H1 (cell line): ENCODE data around the gene CDH20. TPM values are rescaled to one million over a fixed set of nuclear protein-coding genes. Genes with fewer than 3 reads are reported as not detected.

ENCODE experiments used
- CTCF ChIA-PET: fragments of 300-600 bp; sonication (Branson Sonifier 250); formaldehyde crosslinking; loops from one replicate; lab custom pipeline; 2021; ENCODE audit not compliant: partially characterized antibody; lab: Charles Lee
- POLR2A ChIA-PET: fragments of 300-600 bp; sonication (Branson Sonifier 250); formaldehyde crosslinking; loops from one replicate; lab custom pipeline; 2021; ENCODE audit warnings: inconsistent platforms; ENCODE audit not compliant: partially characterized antibody; lab: Charles Lee
- DNase-seq, 2 experiments: peaks; one replicate each; pipeline versions ENCODE4 v3.0.0 to v3.0.0-alpha.2; 2010 to 2022; ENCODE audit warnings: low spot score in 2 of 2, low read depth in 1 of 2, mixed read lengths in 1 of 2
- FAIRE-seq: peaks from 2 replicates; lab custom pipeline; 2011; peaks lifted over from hg19 to GRCh38; lab: Jason Lieb, UNC
- H2AFZ ChIP-seq: 2 replicates; pipeline ENCODE4 v1.8.1; 2012; ENCODE audit warnings: low read length, inconsistent platforms
- H2AK5ac ChIP-seq: 2 replicates; pipeline ENCODE4 v1.6.1; 2013; ENCODE audit warnings: low read depth, low read length
- H2BK120ac ChIP-seq: replicated peaks from 2 replicates; pipeline ENCODE3; 2013; ENCODE audit warnings: low read depth, low read length, inconsistent platforms
- H2BK12ac ChIP-seq: 2 replicates; pipeline ENCODE4 v1.6.1; 2013; ENCODE audit warnings: low read depth, low read length
- H2BK15ac ChIP-seq: 2 replicates; pipeline ENCODE4 v1.6.1; 2013; ENCODE audit warnings: low read length
- H2BK20ac ChIP-seq: 2 replicates; pipeline ENCODE4 v1.6.1; 2013; ENCODE audit warnings: low read length
- H2BK5ac ChIP-seq: 2 replicates; pipeline ENCODE4 v1.6.1; 2013; ENCODE audit warnings: low read depth, low read length
- H3K14ac ChIP-seq: 2 replicates; pipeline ENCODE4 v1.6.1; 2013; ENCODE audit warnings: inconsistent platforms; ENCODE audit not compliant: insufficient read length
- H3K18ac ChIP-seq: 2 replicates; pipeline ENCODE4 v1.6.1; 2013; ENCODE audit warnings: low read length; ENCODE audit errors: extremely low read depth
- H3K23ac ChIP-seq: 2 replicates; pipeline ENCODE4 v1.6.1; 2013; ENCODE audit warnings: inconsistent platforms; ENCODE audit not compliant: insufficient read length
- H3K23me2 ChIP-seq: 2 replicates; pipeline ENCODE4 v1.6.1; 2013; ENCODE audit warnings: low read depth, low read length
- H3K27ac ChIP-seq: 2 replicates; pipeline ENCODE4 v1.6.1; 2011; ENCODE audit warnings: low read depth, low read length, inconsistent platforms
- H3K27me3 ChIP-seq, 4 experiments: replicated peaks in 1 of 4; 1 replicate in 1 of 4; 2 replicates in 3 of 4; pipeline versions ENCODE4 v1.6.1 to v1.8.1; 2011 to 2013; ENCODE audit warnings: low read length in 3 of 4, mild to moderate bottlenecking in 3 of 4, inconsistent platforms in 2 of 4, mixed read lengths in 2 of 4, moderate library complexity in 1 of 4; ENCODE audit not compliant: control insufficient read depth in 3 of 4, insufficient read depth in 3 of 4; ENCODE audit errors: extremely low read depth in 1 of 4
- H3K36me3 ChIP-seq, 4 experiments: 2 replicates each; pipeline versions ENCODE4 v1.6.1 to v1.8.1; 2011 to 2013; ENCODE audit warnings: mild to moderate bottlenecking in 4 of 4, low read length in 3 of 4, moderate library complexity in 2 of 4, control low read depth in 1 of 4, inconsistent platforms in 1 of 4; ENCODE audit not compliant: insufficient read depth in 4 of 4, control insufficient read depth in 2 of 4
- H3K4ac ChIP-seq: replicated peaks from 2 replicates; pipeline ENCODE3; 2013; ENCODE audit warnings: low read length, low read depth, mixed read lengths, inconsistent platforms; ENCODE audit not compliant: insufficient read length
- H3K4me1 ChIP-seq, 4 experiments: replicated peaks in 1 of 4; 1 replicate in 1 of 4; 2 replicates in 3 of 4; pipeline versions ENCODE4 v1.6.1 to v1.8.1; 2011 to 2013; ENCODE audit warnings: low read length in 3 of 4, inconsistent platforms in 2 of 4, mixed read lengths in 1 of 4; ENCODE audit not compliant: insufficient read depth in 4 of 4, control insufficient read depth in 3 of 4
- H3K4me2 ChIP-seq, 2 experiments: 2 replicates each; pipeline versions ENCODE4 v1.6.1 to v1.8.1; 2011 to 2013; ENCODE audit warnings: low read depth in 2 of 2, low read length in 2 of 2, control low read depth in 1 of 2, inconsistent platforms in 1 of 2, mild to moderate bottlenecking in 1 of 2; ENCODE audit not compliant: insufficient read depth in 1 of 2
- H3K4me3 ChIP-seq, 4 experiments: fragments of 200-600, 300-600 bp in 1 of 4; sonication (generic), shearing (Covaris generic), sonication (Bioruptor Twin) in 1 of 4; 2 replicates each; pipeline versions ENCODE4 v1.5.1 to v1.8.1; 2011 to 2016; ENCODE audit warnings: low read length in 4 of 4, low read depth in 3 of 4, control low read depth in 2 of 4, inconsistent platforms in 2 of 4, mild to moderate bottlenecking in 2 of 4, mixed read lengths in 1 of 4, moderate library complexity in 1 of 4; ENCODE audit not compliant: insufficient read depth in 2 of 4; ENCODE audit errors: extremely low read depth in 1 of 4
- H3K56ac ChIP-seq: replicated peaks from 2 replicates; pipeline ENCODE3; 2013; ENCODE audit warnings: low read depth, mild to moderate bottlenecking, mixed read lengths, low read length, inconsistent platforms; ENCODE audit not compliant: insufficient read length
- H3K79me1 ChIP-seq: 2 replicates; pipeline ENCODE4 v1.6.1; 2013; ENCODE audit warnings: low read depth, low read length, control low read depth
- H3K79me2 ChIP-seq, 2 experiments: 2 replicates each; pipeline versions ENCODE4 v1.6.1 to v1.8.1; 2012 to 2013; ENCODE audit warnings: low read length in 2 of 2, mild to moderate bottlenecking in 2 of 2, inconsistent platforms in 1 of 2; ENCODE audit not compliant: insufficient read depth in 2 of 2, control insufficient read depth in 1 of 2
- H3K9ac ChIP-seq, 4 experiments: replicated peaks in 1 of 4; 1 replicate in 1 of 4; 2 replicates in 3 of 4; pipeline versions ENCODE4 v1.6.1 to v1.8.1; 2011 to 2013; ENCODE audit warnings: low read depth in 3 of 4, low read length in 3 of 4, control low read depth in 2 of 4, mild to moderate bottlenecking in 2 of 4, moderate library complexity in 2 of 4, inconsistent platforms in 1 of 4; ENCODE audit errors: extremely low read depth in 1 of 4
- H3K9me3 ChIP-seq, 2 experiments: 2 replicates each; pipeline versions ENCODE4 v1.6.1 to v1.8.1; 2012 to 2013; ENCODE audit warnings: mild to moderate bottlenecking in 2 of 2, moderate library complexity in 2 of 2, control low read depth in 1 of 2, inconsistent platforms in 1 of 2, low read depth in 1 of 2, low read length in 1 of 2, mixed read lengths in 1 of 2; ENCODE audit not compliant: insufficient read depth in 2 of 2
- H4K20me1 ChIP-seq, 2 experiments: replicated peaks in 1 of 2; 2 replicates each; pipeline versions ENCODE3 to v1.8.1; 2011 to 2013; ENCODE audit warnings: inconsistent platforms in 2 of 2, low read length in 2 of 2, mild to moderate bottlenecking in 1 of 2; ENCODE audit not compliant: insufficient read depth in 2 of 2, control insufficient read depth in 1 of 2
- H4K5ac ChIP-seq: 2 replicates; pipeline ENCODE4 v1.6.1; 2013; ENCODE audit warnings: low read length, low read depth, mixed read lengths, inconsistent platforms; ENCODE audit not compliant: insufficient read length
- H4K8ac ChIP-seq: 2 replicates; pipeline ENCODE4 v1.8.0; 2013; ENCODE audit warnings: mild to moderate bottlenecking, moderate library complexity, low read length, inconsistent platforms; ENCODE audit not compliant: insufficient read depth; ENCODE audit errors: extremely low read depth
- H4K91ac ChIP-seq: replicated peaks from 2 replicates; pipeline ENCODE3; 2013; ENCODE audit warnings: low read length, mixed read lengths, inconsistent platforms; ENCODE audit not compliant: insufficient read length
- ATF2 ChIP-seq: IDR thresholded peaks from 2 replicates; pipeline ENCODE4 v1.6.1; 2012; ENCODE audit warnings: low read length, inconsistent platforms
- EP300 ChIP-seq, 2 experiments: IDR thresholded peaks; 1 replicate in 1 of 2; 2 replicates in 1 of 2; pipeline ENCODE4 v1.6.1; 2011 to 2012; ENCODE audit warnings: low read depth in 2 of 2, low read length in 2 of 2, mild to moderate bottlenecking in 2 of 2, borderline replicate concordance in 1 of 2, inconsistent platforms in 1 of 2, moderate library complexity in 1 of 2
- MAX ChIP-seq: IDR thresholded peaks from 2 replicates; pipeline ENCODE4 v1.6.1; 2012; ENCODE audit warnings: inconsistent platforms
- POLR2A ChIP-seq, 2 experiments: IDR thresholded peaks; 1 replicate in 1 of 2; 2 replicates in 1 of 2; pipeline ENCODE4 v1.6.1; 2011; ENCODE audit warnings: low read depth in 2 of 2, low read length in 2 of 2, mild to moderate bottlenecking in 2 of 2; ENCODE audit errors: control extremely low read depth in 1 of 2
- POU5F1 ChIP-seq: IDR thresholded peaks from 2 replicates; pipeline ENCODE4 v1.6.1; 2011; ENCODE audit warnings: low read depth, mild to moderate bottlenecking, low read length, moderate library complexity
- SIN3A ChIP-seq, 2 experiments: IDR thresholded peaks in 1 of 2; conservative IDR thresholded peaks in 1 of 2; 2 replicates each; pipeline ENCODE4 v1.6.1; 2011 to 2012; ENCODE audit warnings: low read length in 2 of 2, improper control_type of control experiment in 1 of 2, low read depth in 1 of 2, mild to moderate bottlenecking in 1 of 2
- WGBS, 2 experiments: shearing (Covaris generic) in 1 of 2; methylation state at CpG; one replicate each; pipeline versions ENCODE4 v1.1.6 to v1.1.7; 2013 to 2015; ENCODE audit warnings: low lambda C conversion rate in 2 of 2, mixed read lengths in 2 of 2, inconsistent platforms in 1 of 2, low coverage in 1 of 2, missing lambda C conversion rate in 1 of 2; ENCODE audit not compliant: insufficient replicate concordance in 2 of 2, insufficient coverage in 1 of 2, insufficient read length in 1 of 2; ENCODE audit errors: extremely low coverage in 1 of 2, missing lambda C conversion rate in 1 of 2; 5-methylcytosine and 5-hydroxymethylcytosine counted together
- polyA plus RNA-seq, 7 experiments: library from polyadenylated mRNA; depleted of rRNA in 3 of 7; stranded (reverse) in 5 of 7; unstranded in 2 of 7; fragments of >200 nt in 5 of 7; fragments of 200-250 nt in 2 of 7; gene quantifications; 1 replicate in 5 of 7; 2 replicates in 1 of 7; 4 replicates in 1 of 7; pipeline versions ENCODE4 v1.2.1 to v1.2.3, GENCODE V29; 2011 to 2013; ENCODE audit warnings: missing spikeins in 2 of 7, mixed read lengths in 2 of 7
- total RNA-seq: library from RNA; stranded (reverse); fragmentation: NEBNext Ultra II Directional; extraction: Animal tissue kit (Norgen Biotek cat#: 25700); gene quantifications from 2 replicates; pipeline ENCODE4 v1.2.1, GENCODE V29; 2021

The CDH20 gene
- total and polyA plus RNA-seq, 2 of the 8 experiments (the other 6 are each of a cell fraction or from before 2014, with no cell fraction given), result 0.07 to 0.12 TPM

- no peak overlapping the region for H3K9ac ChIP-seq
- DNase-seq (no peak), FAIRE-seq (no peak)
- H3K27ac ChIP-seq, result no peak overlapping the region
- no peak overlapping the region for H4K5ac ChIP-seq
- peak overlapping the region; percentile 90 for H2AFZ ChIP-seq
- H3K23me2 ChIP-seq, result no peaks in the 10 kb centered on the region
- H3K9me3 ChIP-seq, result no peaks in the 10 kb centered on the region
- H2BK20ac ChIP-seq, result no peak overlapping the region
- peaks cover 0 to 10% (median 3%) of the 10 kb centered on the region in 4 experiments; a peak in 3 of 7 replicates for H3K4me1 ChIP-seq
- 78% methylated on average over 16 of the region's 18 CpGs; no CpG with 5 or more reads in 1 of the 2 experiments for WGBS, 2 experiments
- H3K79me1 ChIP-seq, result no peaks in the 10 kb centered on the region
- peak overlapping the region; percentile 42 to 58; a peak in 2 of 4 replicates for H3K4me2 ChIP-seq
- H2BK12ac ChIP-seq, result no peak overlapping the region; the same call in 1 of the 2 replicates
- ChIA-PET POLR2A (no interaction called here), CTCF (interaction anchor here (0.6 to 16.8 kb wide), 2 partner anchors 77 to 173 kb away, joined by 3 to 266 read pairs; no protein-coding TSS in a partner anchor)
- H2BK15ac ChIP-seq, result peak overlapping the region; percentile 89; the same call in 1 of the 2 replicates
- H3K56ac ChIP-seq, result no peak overlapping the region
- no peak overlapping the region for H3K14ac ChIP-seq
- no peaks in the 10 kb centered on the region for H3K36me3 ChIP-seq
- no peak overlapping the region for H3K23ac ChIP-seq
- no peaks in the 10 kb centered on the region for H4K20me1 ChIP-seq
- no peak overlapping the region for H2BK120ac ChIP-seq
- H3K4ac ChIP-seq, result no peak overlapping the region
- no peak overlapping the region; the same call in 1 of the 2 replicates for H4K8ac ChIP-seq
- no peak overlapping the region for H2BK5ac ChIP-seq
- H2AK5ac ChIP-seq, result no peak overlapping the region
- no peak overlapping the region for H3K18ac ChIP-seq
- H3K27me3 ChIP-seq, result no peaks in the 10 kb centered on the region; a peak in 1 of 7 replicates
- no peak overlapping the region for H3K4me3 ChIP-seq
- no peak overlapping the region for H4K91ac ChIP-seq
- no peaks in the 10 kb centered on the region for H3K79me2 ChIP-seq
- TF ChIP-seq ATF2 (no peak), EP300 (IDR thresholded peaks at IDR 0.05; ENCODE audit: borderline replicate concordance in 1 of 2, low read depth in 2 of 2, low read length in 2 of 2) (no peak), SIN3A (conservative IDR thresholded peaks at IDR 0.05 in 1 of 2, IDR thresholded peaks at IDR 0.05 in 1 of 2; ENCODE audit: low read depth in 1 of 2, low read length in 2 of 2) (no peak), POLR2A (IDR thresholded peaks at IDR 0.05; ENCODE audit: control extremely low read depth in 1 of 2, low read depth in 2 of 2, low read length in 2 of 2) (no peak), POU5F1 (no peak), MAX (no peak)
Observed at GRCh38 chr18:61496374-61496773, 163.1 kb downstream of the CDH20 start.
